Endothelial cell of umbilical vein (primary cell): ENCODE measurements around the gene PPFIA3. TPM values are rescaled to one million over a fixed set of nuclear protein-coding genes. Genes with fewer than 3 reads are reported as not detected.

Experiments
- BruUV-seq: library from RNA; stranded (reverse); fragments of 400-500 nt; replicated peaks from 2 replicates; lab custom pipeline; 2021; lab: Mats Ljungman, UMichigan
- CTCF ChIA-PET: fragments of 300-600, 350-600 bp; sonication (Branson Sonifier 250); formaldehyde crosslinking; loops from one replicate; lab custom pipeline; 2021; ENCODE audit warnings: antibody characterized with exemption, inconsistent platforms; lab: Charles Lee
- POLR2A ChIA-PET: fragments of 300-600, 350-600 bp; sonication (Branson Sonifier 250); formaldehyde crosslinking; loops from one replicate; lab custom pipeline; 2021; ENCODE audit warnings: antibody characterized with exemption, inconsistent platforms; lab: Charles Lee
- DNase-seq: peaks from one replicate; pipeline ENCODE4 v3.0.0-alpha.2; 2011; ENCODE audit warnings: low read depth, low spot score
- FAIRE-seq: peaks from 2 replicates; lab custom pipeline; 2011; peaks lifted over from hg19 to GRCh38; lab: Jason Lieb, UNC
- H2AFZ ChIP-seq: 2 replicates; pipeline ENCODE4 v1.6.0; 2012; ENCODE audit warnings: low read depth, low read length, control low read depth, inconsistent platforms
- H3K27ac ChIP-seq: 2 replicates; pipeline ENCODE4 v1.5.1; 2011; ENCODE audit warnings: low read depth, mild to moderate bottlenecking, control low read depth, low read length, moderate library complexity; ENCODE audit not compliant: insufficient read depth
- H3K27me3 ChIP-seq, 2 experiments: 2 replicates each; pipeline versions ENCODE4 v1.6.0 to v1.6.1; 2011; ENCODE audit warnings: low read length in 2 of 2, mixed read lengths in 1 of 2; ENCODE audit not compliant: control insufficient read depth in 2 of 2, insufficient read depth in 2 of 2
- H3K36me3 ChIP-seq, 2 experiments: 2 replicates in 1 of 2; 3 replicates in 1 of 2; pipeline ENCODE4 v1.5.1; 2011; ENCODE audit warnings: low read length in 2 of 2, mild to moderate bottlenecking in 1 of 2, moderate library complexity in 1 of 2; ENCODE audit not compliant: control insufficient read depth in 2 of 2, insufficient read depth in 2 of 2; ENCODE audit errors: extremely low read depth in 1 of 2
- H3K4me1 ChIP-seq: 3 replicates; pipeline ENCODE4 v1.5.1; 2011; ENCODE audit warnings: mild to moderate bottlenecking, low read length; ENCODE audit not compliant: control insufficient read depth, insufficient read depth; ENCODE audit errors: extremely low read depth
- H3K4me2 ChIP-seq: 2 replicates; pipeline ENCODE4 v1.6.1; 2011; ENCODE audit warnings: low read length, control low read depth, mixed read lengths; ENCODE audit not compliant: insufficient read depth
- H3K4me3 ChIP-seq, 3 experiments: fragments of 200-600 bp in 1 of 3; sonication (generic), shearing (Covaris generic) in 1 of 3; replicated peaks in 1 of 3; 2 replicates each; pipeline ENCODE4 v1.5.1; 2011 to 2016; ENCODE audit warnings: control low read depth in 3 of 3, low read length in 3 of 3, mild to moderate bottlenecking in 2 of 3, inconsistent platforms in 1 of 3, low read depth in 1 of 3, moderate library complexity in 1 of 3; ENCODE audit not compliant: insufficient read depth in 1 of 3
- H3K79me2 ChIP-seq: 2 replicates; pipeline ENCODE4 v1.6.0; 2012; ENCODE audit warnings: low read length, inconsistent platforms; ENCODE audit not compliant: control insufficient read depth, insufficient read depth
- H3K9ac ChIP-seq: replicated peaks from 2 replicates; pipeline ENCODE3; 2011; ENCODE audit warnings: low read length, control low read depth; ENCODE audit not compliant: insufficient read depth; ENCODE audit errors: extremely low read depth
- H3K9me1 ChIP-seq: replicated peaks from 3 replicates; pipeline ENCODE4 v1.6.0; 2011; ENCODE audit warnings: mild to moderate bottlenecking, low read length; ENCODE audit not compliant: control insufficient read depth, insufficient read depth; ENCODE audit errors: extremely low read depth
- H3K9me3 ChIP-seq: replicated peaks from 2 replicates; pipeline ENCODE4 v1.5.1; 2012; ENCODE audit warnings: low read length, inconsistent platforms; ENCODE audit not compliant: control insufficient read depth, insufficient read depth
- H4K20me1 ChIP-seq: replicated peaks from 2 replicates; pipeline ENCODE3; 2011; ENCODE audit warnings: mild to moderate bottlenecking, low read length; ENCODE audit not compliant: control insufficient read depth, insufficient read depth; ENCODE audit errors: extremely low read depth
- EZH2 ChIP-seq: IDR thresholded peaks from 2 replicates; pipeline ENCODE4 v1.6.1; 2012; ENCODE audit warnings: borderline replicate concordance, low read depth, mild to moderate bottlenecking, moderate library complexity, low read length, inconsistent platforms; ENCODE audit not compliant: severe bottlenecking
- FOS ChIP-seq: IDR thresholded peaks from 2 replicates; pipeline ENCODE4 v1.6.1; 2011; ENCODE audit warnings: mild to moderate bottlenecking, low read length, moderate library complexity, borderline replicate concordance; ENCODE audit not compliant: insufficient read depth
- GATA2 ChIP-seq: IDR thresholded peaks from 2 replicates; pipeline ENCODE4 v1.7.0; 2011; ENCODE audit warnings: low read depth, mild to moderate bottlenecking, moderate library complexity, mixed read lengths, low read length; ENCODE audit not compliant: insufficient read length, insufficient read depth
- JUN ChIP-seq: IDR thresholded peaks from 2 replicates; pipeline ENCODE4 v1.6.1; 2011; ENCODE audit warnings: borderline replicate concordance, low read depth; ENCODE audit not compliant: insufficient read length, insufficient read depth
- MYC ChIP-seq: IDR thresholded peaks from one replicate; pipeline ENCODE4 v1.6.1; 2011; ENCODE audit warnings: mild to moderate bottlenecking, low read depth, low read length
- POLR2A ChIP-seq: IDR thresholded peaks from 2 replicates; pipeline ENCODE4 v1.6.1; 2012; ENCODE audit warnings: low read depth, mild to moderate bottlenecking, control low read depth, low read length
- POLR2AphosphoS5 ChIP-seq: IDR thresholded peaks from 2 replicates; pipeline ENCODE4 v1.6.1; 2012; ENCODE audit warnings: low read depth, mild to moderate bottlenecking, control low read depth, low read length, moderate library complexity; ENCODE audit not compliant: insufficient read depth
- dilution Hi-C: fragments of 300-500 bp; cut with MboI; formaldehyde crosslinking; loops from one replicate; pipeline ENCODE4 v1.15.0; 2019; ENCODE audit warnings: low sequenced_read_pairs; ENCODE audit not compliant: extremely low pct_ligation_motif_present
- intact Hi-C: fragments of 100-400 bp; cut with micrococcal nuclease; formaldehyde crosslinking; loops from one replicate; pipeline ENCODE4 v1.10.0; 2022
- polyA plus RNA-seq, 4 experiments: library from polyadenylated mRNA; depleted of rRNA in 3 of 4; stranded (reverse) in 3 of 4; unstranded in 1 of 4; fragments of >200 nt; gene quantifications; 2 replicates each; pipeline versions ENCODE4 v1.2.1 to v1.2.3, GENCODE V29; 2011 to 2012; ENCODE audit warnings: missing spikeins in 1 of 4
- total RNA-seq: library from RNA; stranded (reverse); gene quantifications from 2 replicates; pipeline ENCODE4 v1.2.3, GENCODE V29; 2021
- TF ChIP-seq, protein P1 (sequence below): IDR thresholded peaks from 2 replicates; pipeline ENCODE4 v1.6.1; 2011; ENCODE audit not compliant: insufficient read depth, insufficient read length
- TF ChIP-seq, protein P2 (sequence below), 2 donors: IDR thresholded peaks; 1 replicate in 1 of 2; 2 replicates in 1 of 2; pipeline ENCODE4 v1.5.1; 2011; ENCODE audit warnings: low read length in 2 of 2, mild to moderate bottlenecking in 2 of 2, moderate library complexity in 2 of 2, control low read depth in 1 of 2, inconsistent platforms in 1 of 2, low read depth in 1 of 2; ENCODE audit not compliant: insufficient read depth in 1 of 2; ENCODE audit errors: extremely low read depth in 1 of 2

The PPFIA3 gene
- total and polyA plus RNA-seq, 2 donors (not counting 3 experiments of a cell fraction or from before 2014, with no cell fraction given), result 1.3 to 2.0 TPM

DNA sequence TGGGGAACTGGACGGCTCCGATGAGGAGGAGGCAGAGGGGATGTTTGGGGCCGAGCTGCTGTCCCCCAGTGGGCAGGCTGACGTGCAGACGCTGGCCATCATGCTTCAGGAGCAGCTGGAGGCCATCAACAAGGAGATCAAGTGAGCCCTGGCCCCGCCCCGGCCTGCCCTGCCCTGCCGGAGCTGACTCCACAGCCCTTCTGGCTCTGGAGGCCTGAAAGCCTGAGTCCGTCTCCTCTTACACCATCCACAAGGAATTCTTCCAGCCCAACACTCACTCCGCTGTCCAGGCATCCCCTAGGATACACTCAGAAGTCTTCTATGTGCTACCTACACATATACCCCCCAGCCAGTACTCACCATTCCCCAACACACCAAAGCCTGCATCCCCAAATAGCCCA, 17.4 kb downstream of the PPFIA3 start:
- Histone ChIP-seq H3K27me3 (peaks cover 0 to 7% of the 10 kb centered on the region in 2 experiments), H3K9ac (no peak overlapping the region), H3K4me2 (no peak overlapping the region), H3K27ac (no peak overlapping the region), H3K4me3 (no peak overlapping the region), H3K4me1 (no peaks in the 10 kb centered on the region), H4K20me1 (no peaks in the 10 kb centered on the region), H3K36me3 (no peaks in the 10 kb centered on the region), H3K9me1 (no peaks in the 10 kb centered on the region), H3K79me2 (no peaks in the 10 kb centered on the region), H3K9me3 (no peaks in the 10 kb centered on the region), H2AFZ (no peak overlapping the region)
- ChIA-PET CTCF (interaction anchor here (1.2 to 5.2 kb wide), 3 partner anchors 9 to 62 kb away, joined by 3 to 35 read pairs (median 13); no protein-coding TSS in a partner anchor), POLR2A (no interaction called here)
- dilution Hi-C loops (no loop called here), intact Hi-C loops (no loop called here)
- TF ChIP-seq EZH2 (no peak), MYC (no peak), JUN (no peak), GATA2 (no peak), POLR2AphosphoS5 (no peak), FOS (no peak), POLR2A (no peak)
- TF ChIP-seq, protein P1, sequence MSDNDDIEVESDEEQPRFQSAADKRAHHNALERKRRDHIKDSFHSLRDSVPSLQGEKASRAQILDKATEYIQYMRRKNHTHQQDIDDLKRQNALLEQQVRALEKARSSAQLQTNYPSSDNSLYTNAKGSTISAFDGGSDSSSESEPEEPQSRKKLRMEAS, result no peak
- TF ChIP-seq, protein P2, sequence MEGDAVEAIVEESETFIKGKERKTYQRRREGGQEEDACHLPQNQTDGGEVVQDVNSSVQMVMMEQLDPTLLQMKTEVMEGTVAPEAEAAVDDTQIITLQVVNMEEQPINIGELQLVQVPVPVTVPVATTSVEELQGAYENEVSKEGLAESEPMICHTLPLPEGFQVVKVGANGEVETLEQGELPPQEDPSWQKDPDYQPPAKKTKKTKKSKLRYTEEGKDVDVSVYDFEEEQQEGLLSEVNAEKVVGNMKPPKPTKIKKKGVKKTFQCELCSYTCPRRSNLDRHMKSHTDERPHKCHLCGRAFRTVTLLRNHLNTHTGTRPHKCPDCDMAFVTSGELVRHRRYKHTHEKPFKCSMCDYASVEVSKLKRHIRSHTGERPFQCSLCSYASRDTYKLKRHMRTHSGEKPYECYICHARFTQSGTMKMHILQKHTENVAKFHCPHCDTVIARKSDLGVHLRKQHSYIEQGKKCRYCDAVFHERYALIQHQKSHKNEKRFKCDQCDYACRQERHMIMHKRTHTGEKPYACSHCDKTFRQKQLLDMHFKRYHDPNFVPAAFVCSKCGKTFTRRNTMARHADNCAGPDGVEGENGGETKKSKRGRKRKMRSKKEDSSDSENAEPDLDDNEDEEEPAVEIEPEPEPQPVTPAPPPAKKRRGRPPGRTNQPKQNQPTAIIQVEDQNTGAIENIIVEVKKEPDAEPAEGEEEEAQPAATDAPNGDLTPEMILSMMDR (IDR thresholded peaks at IDR 0.05; ENCODE audit: extremely low read depth in 1 of 2, insufficient read depth in 1 of 2, low read depth in 1 of 2, low read length in 2 of 2), result no peak
- no TSS peak for BruUV-seq
- FAIRE-seq (no peak), DNase-seq (no peak)
